Measurements from ENCODE around the gene EYS.
"Not testable (repeated sequence)": the region's sequence is repeated elsewhere in the genome, so short reads cannot be mapped to it uniquely, and the experiment has no call there.

EYS gene

GRCh38 chr6:64243618-64244017 is 1463.4 kb downstream of the EYS start:
- H3K9ac ChIP-seq (ENCODE audit: insufficient read length, low read depth): no peak overlapping the region
- H3K9me3 ChIP-seq (ENCODE audit: insufficient read depth, low read length): no peaks in the 10 kb centered on the region
- no peak for TF ChIP-seq YY1 (IDR thresholded peaks at IDR 0.05; ENCODE audit: insufficient read depth, insufficient read length)
- H3K36me3 ChIP-seq (ENCODE audit: insufficient read depth, insufficient read length, low read length): no peaks in the 10 kb centered on the region
- no peak overlapping the region for H3K4me3 ChIP-seq (ENCODE audit: insufficient read length, low read depth)
- H3K4me1 ChIP-seq (ENCODE audit: insufficient read depth, insufficient read length): no peaks in the 10 kb centered on the region
- no peak for DNase-seq (ENCODE audit: low read depth, low spot score)
- H3K27me3 ChIP-seq (ENCODE audit: insufficient read depth, insufficient read length): no peaks in the 10 kb centered on the region

GRCh38 chr6:64238908-64239307 is 1468.1 kb downstream of the EYS start:
- H3K27me3 ChIP-seq (ENCODE audit: insufficient read depth, insufficient read length); H3K4me1 ChIP-seq (ENCODE audit: insufficient read depth, insufficient read length); H3K4me3 ChIP-seq (ENCODE audit: insufficient read length, low read depth); H3K9me3 ChIP-seq (ENCODE audit: insufficient read depth, low read length); DNase-seq (ENCODE audit: low read depth, low spot score); H3K9ac ChIP-seq (ENCODE audit: insufficient read length, low read depth); H3K36me3 ChIP-seq (ENCODE audit: insufficient read depth, insufficient read length, low read length): not testable (repeated sequence)

- Histone ChIP-seq H3K4me1 (ENCODE audit: insufficient read depth, insufficient read length) (no peaks in the 10 kb centered on the region), H3K9me3 (ENCODE audit: insufficient read depth, low read length) (no peaks in the 10 kb centered on the region), H3K9ac (ENCODE audit: insufficient read length, low read depth) (no peak overlapping the region), H3K36me3 (ENCODE audit: insufficient read depth, insufficient read length, low read length) (no peaks in the 10 kb centered on the region), H3K4me3 (ENCODE audit: insufficient read length, low read depth) (no peak overlapping the region), H3K27me3 (ENCODE audit: insufficient read depth, insufficient read length) (no peaks in the 10 kb centered on the region)
- TF ChIP-seq SUZ12 (IDR thresholded peaks at IDR 0.05; ENCODE audit: extremely low read depth, insufficient read depth, insufficient read length): no peak
- DNase-seq (ENCODE audit: low read depth, low spot score): no peak
Observed at GRCh38 chr6:64238071-64238470, 1469.0 kb downstream of the EYS start.

GRCh38 chr6:64233746-64234145 is 1473.3 kb downstream of the EYS start:
- H3K9me3 ChIP-seq (ENCODE audit: insufficient read depth, low read length): no peaks in the 10 kb centered on the region
- H3K27me3 ChIP-seq (ENCODE audit: insufficient read depth, insufficient read length): no peaks in the 10 kb centered on the region
- DNase-seq (ENCODE audit: low read depth, low spot score): no peak
- H3K4me3 ChIP-seq (ENCODE audit: insufficient read length, low read depth): no peak overlapping the region
- H3K9ac ChIP-seq (ENCODE audit: insufficient read length, low read depth): no peak overlapping the region
- H3K4me1 ChIP-seq (ENCODE audit: insufficient read depth, insufficient read length): no peaks in the 10 kb centered on the region
- no peak for TF ChIP-seq SUZ12 (IDR thresholded peaks at IDR 0.05; ENCODE audit: extremely low read depth, insufficient read depth, insufficient read length)
- TF ChIP-seq ZNF274 (IDR thresholded peaks at IDR 0.05; ENCODE audit: low read depth, low read length): no peak
- no peak for TF ChIP-seq YY1 (IDR thresholded peaks at IDR 0.05; ENCODE audit: insufficient read depth, insufficient read length)
- H3K36me3 ChIP-seq (ENCODE audit: insufficient read depth, insufficient read length, low read length): no peaks in the 10 kb centered on the region

GRCh38 chr6:64231928-64232327 is 1475.1 kb downstream of the EYS start:
- no peak for DNase-seq (ENCODE audit: low read depth, low spot score)
- Histone ChIP-seq H3K27me3 (ENCODE audit: insufficient read depth, insufficient read length) (no peaks in the 10 kb centered on the region), H3K4me1 (ENCODE audit: insufficient read depth, insufficient read length) (no peaks in the 10 kb centered on the region), H3K4me3 (ENCODE audit: insufficient read length, low read depth) (no peak overlapping the region), H3K36me3 (ENCODE audit: insufficient read depth, insufficient read length, low read length) (no peaks in the 10 kb centered on the region), H3K9me3 (ENCODE audit: insufficient read depth, low read length) (no peaks in the 10 kb centered on the region), H3K9ac (ENCODE audit: insufficient read length, low read depth) (no peak overlapping the region)
- TF ChIP-seq YY1 (IDR thresholded peaks at IDR 0.05; ENCODE audit: insufficient read depth, insufficient read length) (no peak), SUZ12 (IDR thresholded peaks at IDR 0.05; ENCODE audit: extremely low read depth, insufficient read depth, insufficient read length) (no peak), ZNF274 (IDR thresholded peaks at IDR 0.05; ENCODE audit: low read depth, low read length) (no peak)

- H3K4me3 ChIP-seq (ENCODE audit: insufficient read length, low read depth): no peak overlapping the region
- H3K9me3 ChIP-seq (ENCODE audit: insufficient read depth, low read length): no peaks in the 10 kb centered on the region
- H3K27me3 ChIP-seq (ENCODE audit: insufficient read depth, insufficient read length): no peaks in the 10 kb centered on the region
- H3K4me1 ChIP-seq (ENCODE audit: insufficient read depth, insufficient read length): no peaks in the 10 kb centered on the region
- no peak for DNase-seq (ENCODE audit: low read depth, low spot score)
- TF ChIP-seq ZNF274 (IDR thresholded peaks at IDR 0.05; ENCODE audit: low read depth, low read length) (no peak), SUZ12 (IDR thresholded peaks at IDR 0.05; ENCODE audit: extremely low read depth, insufficient read depth, insufficient read length) (no peak), YY1 (IDR thresholded peaks at IDR 0.05; ENCODE audit: insufficient read depth, insufficient read length) (no peak)
- no peak overlapping the region for H3K9ac ChIP-seq (ENCODE audit: insufficient read length, low read depth)
- H3K36me3 ChIP-seq (ENCODE audit: insufficient read depth, insufficient read length, low read length): no peaks in the 10 kb centered on the region
Observed at GRCh38 chr6:64230530-64230929, 1476.5 kb downstream of the EYS start.

- Histone ChIP-seq H3K27me3 (ENCODE audit: insufficient read depth, insufficient read length) (no peaks in the 10 kb centered on the region), H3K4me3 (ENCODE audit: insufficient read length, low read depth) (no peak overlapping the region), H3K9me3 (ENCODE audit: insufficient read depth, low read length) (no peaks in the 10 kb centered on the region), H3K36me3 (ENCODE audit: insufficient read depth, insufficient read length, low read length) (no peaks in the 10 kb centered on the region), H3K4me1 (ENCODE audit: insufficient read depth, insufficient read length) (no peaks in the 10 kb centered on the region), H3K9ac (ENCODE audit: insufficient read length, low read depth) (no peak overlapping the region)
- TF ChIP-seq SUZ12 (IDR thresholded peaks at IDR 0.05; ENCODE audit: extremely low read depth, insufficient read depth, insufficient read length) (no peak), ZNF274 (IDR thresholded peaks at IDR 0.05; ENCODE audit: low read depth, low read length) (no peak), YY1 (IDR thresholded peaks at IDR 0.05; ENCODE audit: insufficient read depth, insufficient read length) (no peak)
- no peak for DNase-seq (ENCODE audit: low read depth, low spot score)
Observed at GRCh38 chr6:64227863-64228262, 1479.2 kb downstream of the EYS start.

GRCh38 chr6:64225503-64225902 is 1481.5 kb downstream of the EYS start:
- Histone ChIP-seq H3K27me3 (ENCODE audit: insufficient read depth, insufficient read length) (no peaks in the 10 kb centered on the region), H3K36me3 (ENCODE audit: insufficient read depth, insufficient read length, low read length) (no peaks in the 10 kb centered on the region), H3K9ac (ENCODE audit: insufficient read length, low read depth) (no peak overlapping the region), H3K9me3 (ENCODE audit: insufficient read depth, low read length) (no peaks in the 10 kb centered on the region), H3K4me3 (ENCODE audit: insufficient read length, low read depth) (no peak overlapping the region), H3K4me1 (ENCODE audit: insufficient read depth, insufficient read length) (no peaks in the 10 kb centered on the region)
- TF ChIP-seq ZNF274 (IDR thresholded peaks at IDR 0.05; ENCODE audit: low read depth, low read length) (no peak), YY1 (IDR thresholded peaks at IDR 0.05; ENCODE audit: insufficient read depth, insufficient read length) (no peak), SUZ12 (IDR thresholded peaks at IDR 0.05; ENCODE audit: extremely low read depth, insufficient read depth, insufficient read length) (no peak)
- DNase-seq (ENCODE audit: low read depth, low spot score): no peak
